ENCODE results near the gene TCN1. TPM values are rescaled to one million over a fixed set of nuclear protein-coding genes. Genes with fewer than 3 reads are reported as not detected.

TCN1 gene
- total RNA-seq, 4 donors from 2014 or later: not detected

- no peak within 1 kb of the TSS for H3K27ac ChIP-seq
- DNase-seq (ENCODE audit: low spot score in 2 of 2): no peak
- 54 to 59% methylated on average over 5 of the region's 5 CpGs for WGBS, 2 donors
- no peak within 1 kb of the TSS for H3K4me3 ChIP-seq
- H3K36me3 ChIP-seq: no peaks in the 10 kb centered on the region
- no peak for TF ChIP-seq POLR2A (IDR thresholded peaks at IDR 0.05)
- TF ChIP-seq EP300 (IDR thresholded peaks at IDR 0.05): no peak
- no peak for TF ChIP-seq CTCF (IDR thresholded peaks at IDR 0.05)
- H3K4me1 ChIP-seq: no peaks in the 10 kb centered on the region
- H3K9me3 ChIP-seq: no peaks in the 10 kb centered on the region
- no peaks in the 10 kb centered on the region for H3K27me3 ChIP-seq
Measured at GRCh38 chr11:59878575-59878974, 12.3 kb upstream of the TCN1 start, which contains the start of gene OOSP3. OOSP3 (plus strand) TSS chr11:59878782; CDS start chr11:59878809, 27 bp downstream.

GRCh38 chr11:59877784-59878183 is 11.5 kb upstream of the TCN1 start:
- H3K4me1 ChIP-seq: no peaks in the 10 kb centered on the region
- H3K27ac ChIP-seq: no peak overlapping the region
- H3K36me3 ChIP-seq: no peaks in the 10 kb centered on the region
- TF ChIP-seq EP300 (IDR thresholded peaks at IDR 0.05) (no peak), POLR2A (IDR thresholded peaks at IDR 0.05) (no peak), CTCF (IDR thresholded peaks at IDR 0.05) (no peak)
- H3K4me3 ChIP-seq: no peak overlapping the region
- H3K27me3 ChIP-seq: no peaks in the 10 kb centered on the region
- DNase-seq (ENCODE audit: low spot score in 2 of 2): no peak
- H3K9me3 ChIP-seq: no peaks in the 10 kb centered on the region

GRCh38 chr11:59877325-59877724 is 11.0 kb upstream of the TCN1 start:
- no peak for DNase-seq (ENCODE audit: low spot score in 2 of 2)
- H3K27ac ChIP-seq: no peak overlapping the region
- no peaks in the 10 kb centered on the region for H3K36me3 ChIP-seq
- TF ChIP-seq EP300 (IDR thresholded peaks at IDR 0.05): no peak
- no peak for TF ChIP-seq POLR2A (IDR thresholded peaks at IDR 0.05)
- no peak for TF ChIP-seq CTCF (IDR thresholded peaks at IDR 0.05)
- H3K4me1 ChIP-seq: no peaks in the 10 kb centered on the region
- H3K9me3 ChIP-seq: no peaks in the 10 kb centered on the region
- H3K4me3 ChIP-seq: no peak overlapping the region
- no peaks in the 10 kb centered on the region for H3K27me3 ChIP-seq

GRCh38 chr11:59875856-59876519 is 9.7 kb upstream of the TCN1 start:
- no peak overlapping the region for H3K4me3 ChIP-seq
- H3K36me3 ChIP-seq: no peaks in the 10 kb centered on the region
- DNase-seq (ENCODE audit: low spot score in 2 of 2): no peak
- TF ChIP-seq POLR2A (IDR thresholded peaks at IDR 0.05) (no peak), EP300 (IDR thresholded peaks at IDR 0.05) (no peak), CTCF (IDR thresholded peaks at IDR 0.05) (no peak)
- WGBS, 2 donors: 88 to 89% methylated on average over 9 of the region's 9 CpGs
- H3K4me1 ChIP-seq: no peaks in the 10 kb centered on the region
- H3K27ac ChIP-seq: no peak overlapping the region
- H3K27me3 ChIP-seq: no peaks in the 10 kb centered on the region
- peaks cover 0 to under 1% (median 0%) of the 10 kb centered on the region in 4 donors for H3K9me3 ChIP-seq

- Histone ChIP-seq H3K4me1 (no peaks in the 10 kb centered on the region), H3K36me3 (no peaks in the 10 kb centered on the region), H3K4me3 (no peak overlapping the region), H3K9me3 (peaks cover 0 to 7% (median 2%) of the 10 kb centered on the region in 4 donors), H3K27me3 (no peaks in the 10 kb centered on the region), H3K27ac (no peak overlapping the region)
- no peak for DNase-seq (ENCODE audit: low spot score in 2 of 2)
- TF ChIP-seq CTCF (IDR thresholded peaks at IDR 0.05) (no peak), POLR2A (IDR thresholded peaks at IDR 0.05) (no peak), EP300 (IDR thresholded peaks at IDR 0.05) (no peak)
Measured at GRCh38 chr11:59872076-59872475, 5.8 kb upstream of the TCN1 start.
